ENCODE results near the gene PXT1.
A peak's percentile ranks its signal among the peaks of the same experiment; 100 is the strongest.
"Not testable (repeated sequence)": the region's sequence is repeated elsewhere in the genome, so short reads cannot be mapped to it uniquely, and the experiment has no call there.

PXT1 gene

DNA sequence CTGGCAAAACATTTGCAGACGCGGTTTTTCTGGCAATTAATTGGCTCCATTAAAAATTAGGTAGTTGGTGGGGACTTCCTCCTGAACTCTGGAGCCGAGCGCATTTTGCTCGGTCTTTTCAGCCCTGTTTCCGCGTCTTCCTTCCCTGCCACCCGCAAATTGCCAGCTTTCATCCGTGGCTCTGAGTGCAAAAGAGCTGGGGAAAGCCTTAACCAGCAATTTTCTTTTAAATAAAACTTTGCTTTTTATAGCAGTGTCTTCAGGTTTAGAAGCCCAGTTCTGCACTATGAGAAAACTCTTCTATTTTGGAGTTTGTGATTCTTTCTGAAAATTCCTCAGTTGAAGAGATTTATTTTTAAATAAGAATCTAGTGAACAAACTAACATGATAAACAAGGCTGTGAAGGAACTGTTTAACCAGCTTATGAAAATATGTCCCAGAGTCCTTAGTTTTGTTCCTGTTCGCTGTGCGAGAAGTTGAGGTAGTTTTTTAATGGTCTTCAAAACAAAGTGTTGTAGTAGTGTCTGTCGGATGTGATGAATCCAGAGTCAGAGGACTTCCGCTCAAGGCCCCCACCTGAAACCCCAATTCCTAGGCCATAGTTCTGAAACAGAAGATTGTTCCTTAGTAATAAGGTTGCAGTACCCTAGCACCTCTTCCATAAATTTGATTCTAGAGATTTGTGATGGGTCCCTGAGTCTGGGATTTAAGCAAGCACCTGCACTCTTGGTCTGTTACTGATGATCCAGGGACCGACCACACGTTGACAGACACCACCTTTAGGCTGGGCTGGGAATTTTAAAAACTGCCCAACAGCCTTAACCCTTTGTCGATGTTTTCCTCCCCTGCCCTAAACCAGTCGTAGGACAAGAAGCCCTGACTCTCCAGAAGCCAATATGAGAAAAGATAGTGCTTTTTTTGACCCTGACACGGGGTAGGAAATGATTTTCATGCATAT lies 1.1 kb upstream of the PXT1 start:
- no peak for DNase-seq (ENCODE audit: low read depth)

DNA sequence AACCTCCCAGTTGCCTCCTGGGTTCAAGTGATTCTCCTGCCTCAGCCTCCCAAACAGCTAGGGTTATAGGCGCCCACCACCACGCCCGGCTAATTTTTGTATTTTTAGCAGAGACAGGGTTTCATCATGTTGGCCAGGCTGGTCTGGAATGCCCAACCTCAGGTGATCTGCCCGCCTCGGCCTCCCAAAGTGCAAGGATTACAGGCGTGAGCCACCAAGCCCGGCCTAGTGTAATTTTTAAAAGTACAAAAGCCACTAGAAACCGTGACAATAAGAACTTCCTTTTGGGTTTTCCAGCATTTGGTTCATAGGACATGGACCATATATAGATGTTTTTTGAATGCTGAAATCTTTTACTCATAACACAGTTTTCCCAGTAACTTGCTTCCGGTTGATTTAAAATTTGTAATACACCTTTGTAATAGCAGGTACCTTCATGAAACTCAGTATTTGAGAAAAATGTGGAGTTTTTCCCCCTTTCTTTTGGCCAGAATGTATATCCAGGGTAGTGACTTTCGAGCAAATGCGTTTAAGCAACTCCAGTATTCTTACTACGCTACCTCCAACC lies 467 bp downstream of the PXT1 start:
- no peak for DNase-seq (ENCODE audit: low read depth)

GRCh38 chr6:36441307-36441894 lies 1.3 kb downstream of the PXT1 start:
- peak; percentile 72 for DNase-seq (ENCODE audit: low read depth)

DNA sequence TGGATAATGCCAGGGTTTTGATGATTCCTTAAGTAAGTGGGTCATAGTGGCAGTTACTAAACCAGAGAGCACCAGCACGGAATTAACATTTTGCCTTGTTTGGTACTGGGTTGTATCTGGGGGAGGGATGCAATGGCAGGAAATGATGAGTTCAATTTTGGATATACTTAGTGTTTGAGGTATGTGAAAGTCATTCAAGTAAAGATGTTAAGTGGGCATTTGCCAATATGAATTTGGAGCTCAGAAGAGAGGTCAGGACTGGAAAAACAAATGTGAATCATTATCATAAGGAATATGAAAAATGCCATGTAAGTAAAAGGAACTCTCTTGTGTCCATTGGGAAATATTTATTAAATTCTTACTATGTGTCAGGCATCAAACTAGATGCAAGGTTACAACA lies 6.2 kb downstream of the PXT1 start:
- DNase-seq (ENCODE audit: low read depth): no peak

DNA sequence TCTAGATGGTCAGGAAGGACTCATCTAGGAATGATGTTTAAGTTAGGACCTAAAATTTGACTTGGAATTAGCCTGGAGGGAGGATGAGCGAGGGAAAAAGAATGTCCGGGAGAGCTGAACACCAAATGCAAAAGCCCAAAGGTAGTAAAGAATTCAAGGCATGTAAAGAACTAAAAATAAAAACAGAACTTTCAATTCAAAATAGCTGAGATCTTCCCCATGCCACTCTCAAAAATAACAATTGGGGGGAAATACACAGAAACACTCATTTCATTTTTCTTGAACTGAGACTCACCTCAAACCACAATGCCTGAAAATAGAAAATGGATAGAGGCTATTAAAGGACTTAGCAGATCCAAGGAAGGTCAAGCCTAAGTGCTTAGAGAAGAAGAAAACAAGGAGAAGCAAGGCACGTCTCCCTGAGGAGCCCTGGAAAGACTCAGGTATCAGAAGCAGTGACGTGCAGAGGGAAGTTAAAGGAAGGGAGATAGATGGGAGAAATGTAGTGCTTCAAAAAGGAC lies 10.4 kb downstream of the PXT1 start:
- no peak for DNase-seq (ENCODE audit: low read depth)

DNA sequence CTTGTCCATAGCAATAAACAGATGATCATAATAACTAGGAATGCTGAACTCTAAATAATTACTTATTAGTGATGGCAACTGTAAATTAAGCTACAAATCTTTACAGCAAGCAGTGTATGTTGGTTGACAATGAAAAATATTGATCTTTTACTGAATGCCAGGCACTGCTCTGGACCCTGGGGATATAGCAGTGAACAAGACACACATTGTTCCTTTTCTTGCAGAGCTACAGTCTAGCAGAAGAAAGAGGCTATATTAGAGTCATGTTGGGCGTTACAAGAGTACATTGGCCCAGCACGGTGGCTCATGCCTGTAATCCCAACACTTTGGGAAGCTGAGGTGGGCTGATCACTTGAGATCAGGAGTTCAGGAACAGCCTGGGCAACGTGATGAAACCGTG lies 11.5 kb downstream of the PXT1 start:
- DNase-seq (ENCODE audit: low read depth): no peak

DNA sequence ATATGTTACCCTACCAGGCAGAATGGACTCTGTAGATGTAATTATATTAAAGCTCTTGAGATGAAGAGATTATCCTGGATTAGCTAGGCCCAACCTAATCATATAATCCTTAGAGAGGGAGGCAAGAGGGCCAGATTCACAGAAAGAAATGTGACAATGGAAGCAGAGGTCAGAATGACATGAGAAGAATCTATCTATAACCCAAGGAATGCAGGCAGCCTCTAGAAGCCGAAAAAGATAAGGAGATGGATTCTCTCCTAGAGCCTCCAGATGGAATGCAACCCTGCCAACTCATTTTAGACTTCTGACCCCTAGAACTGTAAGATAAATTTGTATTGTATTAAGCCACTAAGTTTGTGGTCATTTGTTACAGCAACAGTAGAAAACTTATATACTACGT lies 12.3 kb downstream of the PXT1 start:
- no peak for DNase-seq (ENCODE audit: low read depth)

- no peak for DNase-seq (ENCODE audit: low read depth)
These were observed 13.7 kb downstream of the PXT1 start for GRCh38 chr6:36428911-36429310.

GRCh38 chr6:36426622-36427021 lies 16.0 kb downstream of the PXT1 start:
- DNase-seq (ENCODE audit: low read depth): no peak

DNA sequence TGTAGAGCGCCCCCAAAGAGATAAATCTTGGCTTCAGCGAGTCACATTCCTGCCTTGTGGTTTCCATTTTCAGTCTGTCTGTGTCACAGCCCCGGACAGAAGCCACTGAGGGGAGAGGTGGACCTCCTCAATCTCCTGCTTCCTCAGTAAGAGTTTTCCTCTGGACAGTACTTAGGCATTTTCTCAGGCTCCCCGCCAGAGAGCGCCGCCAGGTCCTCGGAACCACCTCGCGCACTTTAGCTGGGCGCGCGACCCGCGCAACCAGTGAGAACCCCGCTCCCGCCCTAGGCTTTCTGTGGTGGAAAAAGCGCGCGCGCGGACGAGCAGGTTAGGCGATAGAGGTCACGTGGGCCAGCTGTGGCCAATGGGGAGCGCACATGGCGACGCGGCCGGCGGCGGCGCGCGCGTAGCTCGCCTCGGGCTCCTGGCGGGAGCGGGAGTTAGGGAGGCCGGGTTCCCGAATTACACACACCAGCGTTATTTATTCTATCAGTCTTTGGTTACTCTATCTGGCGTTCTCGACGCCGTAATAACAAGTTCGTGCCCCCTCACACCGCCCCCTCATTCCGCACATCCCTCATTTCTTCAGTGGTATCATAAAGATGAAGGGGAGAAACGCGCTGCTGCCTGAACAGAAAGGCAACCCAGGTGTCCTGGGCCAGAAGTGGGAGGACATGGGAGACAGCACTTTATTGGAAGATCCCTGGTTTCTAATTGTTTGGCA lies 19.4 kb downstream of the PXT1 start:
- DNase-seq (ENCODE audit: low read depth): peak; percentile 98

DNA sequence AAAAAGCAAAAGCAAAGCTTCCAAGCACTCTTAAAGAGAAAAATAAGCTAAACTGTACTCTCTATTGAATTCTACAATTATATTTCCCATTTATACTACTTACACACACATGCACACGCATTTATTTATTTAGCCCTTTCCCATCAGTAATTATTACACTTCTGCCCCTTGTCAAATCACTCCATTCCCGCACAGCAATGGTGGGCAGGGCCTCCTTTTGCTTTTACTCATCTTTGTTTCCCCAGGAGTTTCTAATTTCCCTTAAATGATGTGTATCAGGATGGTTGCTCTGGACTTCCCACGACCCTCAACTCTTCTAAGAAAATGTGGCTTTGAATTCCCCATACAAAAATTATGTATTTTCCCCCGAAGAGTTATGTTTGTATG lies 19.9 kb downstream of the PXT1 start:
- DNase-seq (ENCODE audit: low read depth): no peak

DNA sequence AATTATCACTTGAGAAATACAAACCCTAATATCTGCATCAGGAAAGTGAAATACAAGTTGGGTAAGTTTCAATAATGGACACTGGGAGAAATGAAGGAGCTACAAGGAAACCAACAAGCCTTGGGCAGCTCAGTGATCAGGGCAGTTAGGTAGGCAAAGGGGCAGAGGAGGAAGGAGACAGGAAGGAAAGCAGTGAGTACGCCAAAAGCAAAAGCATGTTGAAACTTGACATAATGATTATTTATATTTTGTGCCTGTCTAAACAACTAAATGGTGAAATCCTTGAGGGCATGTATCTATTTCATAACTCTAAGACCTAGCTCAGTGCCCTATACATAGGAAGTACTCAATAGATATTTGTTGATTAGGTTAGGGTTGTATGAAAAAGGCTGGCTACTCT lies 23.3 kb downstream of the PXT1 start:
- no peak for DNase-seq (ENCODE audit: low read depth)

- no peak for DNase-seq (ENCODE audit: low read depth)
These were observed 24.1 kb downstream of the PXT1 start for GRCh38 chr6:36418558-36418957.

GRCh38 chr6:36414481-36414880 lies 28.2 kb downstream of the PXT1 start:
- no peak for DNase-seq (ENCODE audit: low read depth)

- DNase-seq (ENCODE audit: low read depth): no peak
These were observed 28.9 kb downstream of the PXT1 start for GRCh38 chr6:36413489-36414480.

DNA sequence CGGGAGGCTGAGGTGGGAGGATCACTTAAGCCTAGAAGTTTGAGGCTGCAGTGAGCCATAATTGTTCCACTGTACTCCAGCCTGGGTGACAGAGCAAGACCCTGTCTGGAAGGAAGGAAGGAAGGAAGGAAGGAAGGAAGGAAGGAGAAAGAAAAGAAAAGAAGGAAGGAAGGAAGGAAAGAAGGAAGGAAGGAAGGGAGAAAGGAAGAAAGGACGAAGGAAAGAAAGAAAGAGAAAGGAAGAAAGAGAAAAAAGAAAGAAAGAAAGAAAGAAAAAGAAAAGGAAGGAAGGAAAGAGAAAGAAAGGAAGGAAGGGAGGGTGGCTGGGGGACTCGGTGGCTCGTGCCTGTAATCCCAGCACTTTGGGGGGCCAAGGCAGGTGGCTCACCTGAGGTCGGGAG lies 32.9 kb downstream of the PXT1 start:
- DNase-seq (ENCODE audit: low read depth): not testable (repeated sequence)

GRCh38 chr6:36404164-36404563 lies 38.5 kb downstream of the PXT1 start:
- no peak for DNase-seq (ENCODE audit: low read depth)

DNA sequence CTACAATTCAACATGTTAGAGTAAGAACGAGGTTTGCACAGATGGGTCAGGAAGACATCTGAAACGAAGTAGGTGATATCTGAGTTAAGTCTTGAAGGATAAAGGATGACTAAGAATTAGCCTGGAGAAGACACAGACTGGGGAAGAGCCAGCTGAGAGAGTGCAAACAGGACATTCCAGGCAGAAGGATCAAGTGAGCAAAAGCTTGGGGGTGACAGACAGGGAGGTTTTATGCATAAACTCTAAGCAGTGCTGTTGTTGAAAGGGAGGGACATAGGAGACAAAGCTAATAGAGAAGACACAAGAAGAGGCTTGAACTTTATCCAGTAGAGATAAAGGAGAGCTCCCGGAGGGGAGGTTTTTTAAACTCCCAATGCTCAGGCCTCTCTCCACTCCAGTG lies 40.2 kb downstream of the PXT1 start:
- DNase-seq (ENCODE audit: low read depth): no peak

DNA sequence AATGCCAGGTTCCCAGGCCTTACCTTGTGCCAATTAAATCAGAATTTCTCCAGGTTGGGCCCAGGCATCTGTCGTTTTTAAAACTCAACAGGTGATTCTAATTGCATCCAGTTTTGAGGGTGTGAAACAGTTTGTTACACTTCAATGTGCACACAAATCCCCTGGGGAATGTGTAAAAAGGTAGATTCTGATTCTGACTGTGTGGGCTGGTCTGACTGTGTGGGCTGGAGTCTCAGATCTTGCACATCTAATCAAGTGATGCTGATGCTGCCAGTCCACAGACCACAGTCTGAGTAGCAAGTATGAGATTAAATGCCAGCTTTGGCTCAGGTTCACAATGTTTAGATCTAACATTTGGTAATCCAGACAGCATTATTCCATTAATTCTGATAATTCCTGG lies 42.7 kb downstream of the PXT1 start:
- no peak for DNase-seq (ENCODE audit: low read depth)

- DNase-seq (ENCODE audit: low read depth): no peak
These were observed 50.0 kb downstream of the PXT1 start for GRCh38 chr6:36392621-36393020.

GRCh38 chr6:36389353-36389752 lies 53.3 kb downstream of the PXT1 start:
- DNase-seq (ENCODE audit: low read depth): no peak

All from activated T-helper 9 cell treated with anti-CD3 and anti-CD28 coated beads, Interleukin-2, amount 50 U/mL, for 16 hours (primary cell).